GM21786 (cell line): Measurements from ENCODE around the gene EFEMP2.

Experiments
- ATAC-seq: cut with Tn5 transposase; IDR thresholded peaks from one replicate; pipeline ENCODE4 v1.9.1; 2021; ENCODE audit not compliant: unreplicated experiment

The EFEMP2 gene

GRCh38 chr11:65866509-65867283, 5.9 kb downstream of the EFEMP2 start:
- ATAC-seq = no peak

GRCh38 chr11:65865550-65866172, 6.9 kb downstream of the EFEMP2 start:
- ATAC-seq = no peak

GRCh38 chr11:65864706-65865471, 7.7 kb downstream of the EFEMP2 start:
- ATAC-seq = no peak

- ATAC-seq = no peak
Observed at GRCh38 chr11:65863889-65864705, 8.5 kb downstream of the EFEMP2 start.

- ATAC-seq = no peak
Observed at GRCh38 chr11:65862941-65863888, 9.4 kb downstream of the EFEMP2 start.

GRCh38 chr11:65862191-65862735, 10.3 kb downstream of the EFEMP2 start:
- no peak for ATAC-seq

- no peak for ATAC-seq
Observed at GRCh38 chr11:65861533-65862183, 10.9 kb downstream of the EFEMP2 start.

- ATAC-seq = no peak
Observed at GRCh38 chr11:65861165-65861505, 11.5 kb downstream of the EFEMP2 start.

GRCh38 chr11:65860278-65861164, 12.1 kb downstream of the EFEMP2 start, which contains the start of gene MUS81:
MUS81 (plus strand) TSS chr11:65860433; CDS start chr11:65860754, 321 bp downstream.
- peak; percentile 27 for ATAC-seq

- ATAC-seq = no peak
Observed at GRCh38 chr11:65859812-65860277, 12.8 kb downstream of the EFEMP2 start.

- ATAC-seq = peak; percentile 51
Observed at GRCh38 chr11:65859095-65859811, 13.3 kb downstream of the EFEMP2 start.

GRCh38 chr11:65858681-65859087, 13.9 kb downstream of the EFEMP2 start:
- ATAC-seq = no peak

- ATAC-seq = peak; percentile 34
Observed at GRCh38 chr11:65857853-65858680, 14.5 kb downstream of the EFEMP2 start, which contains the start of gene CFL1. CFL1 (minus strand) TSS chr11:65858180; CDS start chr11:65858099, 81 bp downstream.

GRCh38 chr11:65857500-65857852, 15.1 kb downstream of the EFEMP2 start:
- no peak for ATAC-seq

- peak; percentile 31 for ATAC-seq
Observed at GRCh38 chr11:65856689-65857499, 15.7 kb downstream of the EFEMP2 start.
